ENCODE data around the gene WFDC12.
A peak's percentile ranks its signal among the peaks of the same experiment; 100 is the strongest.
"Not testable (repeated sequence)": the region's sequence is repeated elsewhere in the genome, so short reads cannot be mapped to it uniquely, and the experiment has no call there.

Gene WFDC12

GRCh38 chr20:45152405-45152804 is 28.1 kb upstream of the WFDC12 start:
- Histone ChIP-seq H3K36me3 (ENCODE audit: control insufficient read depth in 2 of 2, insufficient read depth in 2 of 2, low read length in 2 of 2) (no peaks in the 10 kb centered on the region), H3K27ac (ENCODE audit: low read depth in 2 of 2, low read length in 2 of 2) (no peak overlapping the region), H3K9ac (ENCODE audit: low read depth in 1 of 2, low read length in 2 of 2) (no peak overlapping the region), H3K4me3 (ENCODE audit: low read length in 2 of 2) (no peak overlapping the region), H3K27me3 (ENCODE audit: control insufficient read depth in 2 of 2, insufficient read depth in 2 of 2, low read length in 2 of 2) (peaks cover 0 to 2% of the 10 kb centered on the region in 2 donors), H3K4me1 (ENCODE audit: control insufficient read depth in 2 of 2, insufficient read depth in 2 of 2, low read length in 2 of 2) (peaks cover 2 to 4% of the 10 kb centered on the region in 2 donors), H3K9me3 (ENCODE audit: control insufficient read depth in 2 of 2, low read length in 2 of 2) (peaks cover 0 to 3% of the 10 kb centered on the region in 2 donors)

- Histone ChIP-seq H3K9ac (ENCODE audit: low read depth in 1 of 2, low read length in 2 of 2) (no peak overlapping the region), H3K9me3 (ENCODE audit: control insufficient read depth in 2 of 2, low read length in 2 of 2) (no peaks in the 10 kb centered on the region), H3K27me3 (ENCODE audit: control insufficient read depth in 2 of 2, insufficient read depth in 2 of 2, low read length in 2 of 2) (peaks cover 0 to 11% of the 10 kb centered on the region in 2 donors), H3K27ac (ENCODE audit: low read depth in 2 of 2, low read length in 2 of 2) (no peak overlapping the region), H3K4me1 (ENCODE audit: control insufficient read depth in 2 of 2, insufficient read depth in 2 of 2, low read length in 2 of 2) (no peaks in the 10 kb centered on the region), H3K36me3 (ENCODE audit: control insufficient read depth in 2 of 2, insufficient read depth in 2 of 2, low read length in 2 of 2) (no peaks in the 10 kb centered on the region), H3K4me3 (ENCODE audit: low read length in 2 of 2) (no peak overlapping the region)
These were observed 24.8 kb upstream of the WFDC12 start for GRCh38 chr20:45149062-45149461.

- Histone ChIP-seq H3K4me1 (ENCODE audit: control insufficient read depth in 2 of 2, insufficient read depth in 2 of 2, low read length in 2 of 2) (peaks cover 10% of the 10 kb centered on the region in 2 donors), H3K9me3 (ENCODE audit: control insufficient read depth in 2 of 2, low read length in 2 of 2) (no peaks in the 10 kb centered on the region), H3K9ac (ENCODE audit: low read depth in 1 of 2, low read length in 2 of 2) (no peak overlapping the region), H3K4me3 (ENCODE audit: low read length in 2 of 2) (no peak overlapping the region), H3K27me3 (ENCODE audit: control insufficient read depth in 2 of 2, insufficient read depth in 2 of 2, low read length in 2 of 2) (peaks cover 0 to 2% of the 10 kb centered on the region in 2 donors), H3K27ac (ENCODE audit: low read depth in 2 of 2, low read length in 2 of 2) (no peak overlapping the region), H3K36me3 (ENCODE audit: control insufficient read depth in 2 of 2, insufficient read depth in 2 of 2, low read length in 2 of 2) (no peaks in the 10 kb centered on the region)
These were observed 16.6 kb upstream of the WFDC12 start for GRCh38 chr20:45140836-45141235.

GRCh38 chr20:45139733-45140375 is 15.6 kb upstream of the WFDC12 start:
- not testable (repeated sequence) for H3K9ac ChIP-seq (ENCODE audit: low read depth in 1 of 2, low read length in 2 of 2); H3K4me3 ChIP-seq (ENCODE audit: low read length in 2 of 2); H3K27ac ChIP-seq (ENCODE audit: low read depth in 2 of 2, low read length in 2 of 2); H3K27me3 ChIP-seq (ENCODE audit: control insufficient read depth in 2 of 2, insufficient read depth in 2 of 2, low read length in 2 of 2); H3K36me3 ChIP-seq (ENCODE audit: control insufficient read depth in 2 of 2, insufficient read depth in 2 of 2, low read length in 2 of 2); H3K9me3 ChIP-seq (ENCODE audit: control insufficient read depth in 2 of 2, low read length in 2 of 2)
- H3K4me1 ChIP-seq (ENCODE audit: control insufficient read depth in 2 of 2, insufficient read depth in 2 of 2, low read length in 2 of 2): peaks cover 10% of the 10 kb centered on the region in 2 donors

GRCh38 chr20:45138561-45139300 is 14.5 kb upstream of the WFDC12 start:
- Histone ChIP-seq H3K27me3 (ENCODE audit: control insufficient read depth in 2 of 2, insufficient read depth in 2 of 2, low read length in 2 of 2) (no peaks in the 10 kb centered on the region), H3K4me3 (ENCODE audit: low read length in 2 of 2) (peak overlapping the region; percentile 37 to 50), H3K4me1 (ENCODE audit: control insufficient read depth in 2 of 2, insufficient read depth in 2 of 2, low read length in 2 of 2) (peaks cover 10% of the 10 kb centered on the region in 2 donors), H3K36me3 (ENCODE audit: control insufficient read depth in 2 of 2, insufficient read depth in 2 of 2, low read length in 2 of 2) (no peaks in the 10 kb centered on the region), H3K9me3 (ENCODE audit: control insufficient read depth in 2 of 2, low read length in 2 of 2) (no peaks in the 10 kb centered on the region), H3K27ac (ENCODE audit: low read depth in 2 of 2, low read length in 2 of 2) (peak overlapping the region; percentile 46 to 52), H3K9ac (ENCODE audit: low read depth in 1 of 2, low read length in 2 of 2) (no peak overlapping the region)

GRCh38 chr20:45136911-45137310 is 12.6 kb upstream of the WFDC12 start:
- no peak overlapping the region for H3K9ac ChIP-seq (ENCODE audit: low read depth in 1 of 2, low read length in 2 of 2)
- no peaks in the 10 kb centered on the region for H3K36me3 ChIP-seq (ENCODE audit: control insufficient read depth in 2 of 2, insufficient read depth in 2 of 2, low read length in 2 of 2)
- peaks cover 10% of the 10 kb centered on the region in 2 donors for H3K4me1 ChIP-seq (ENCODE audit: control insufficient read depth in 2 of 2, insufficient read depth in 2 of 2, low read length in 2 of 2)
- H3K4me3 ChIP-seq (ENCODE audit: low read length in 2 of 2): no peak overlapping the region
- no peak overlapping the region for H3K27ac ChIP-seq (ENCODE audit: low read depth in 2 of 2, low read length in 2 of 2)
- no peaks in the 10 kb centered on the region for H3K9me3 ChIP-seq (ENCODE audit: control insufficient read depth in 2 of 2, low read length in 2 of 2)
- no peaks in the 10 kb centered on the region for H3K27me3 ChIP-seq (ENCODE audit: control insufficient read depth in 2 of 2, insufficient read depth in 2 of 2, low read length in 2 of 2)

GRCh38 chr20:45128099-45128498 is 3.8 kb upstream of the WFDC12 start:
- H3K9ac ChIP-seq (ENCODE audit: low read depth in 1 of 2, low read length in 2 of 2): no peak overlapping the region
- H3K27ac ChIP-seq (ENCODE audit: low read depth in 2 of 2, low read length in 2 of 2): no peak overlapping the region
- no peaks in the 10 kb centered on the region for H3K4me1 ChIP-seq (ENCODE audit: control insufficient read depth in 2 of 2, insufficient read depth in 2 of 2, low read length in 2 of 2)
- no peaks in the 10 kb centered on the region for H3K27me3 ChIP-seq (ENCODE audit: control insufficient read depth in 2 of 2, insufficient read depth in 2 of 2, low read length in 2 of 2)
- H3K4me3 ChIP-seq (ENCODE audit: low read length in 2 of 2): no peak overlapping the region
- H3K36me3 ChIP-seq (ENCODE audit: control insufficient read depth in 2 of 2, insufficient read depth in 2 of 2, low read length in 2 of 2): no peaks in the 10 kb centered on the region
- H3K9me3 ChIP-seq (ENCODE audit: control insufficient read depth in 2 of 2, low read length in 2 of 2): no peaks in the 10 kb centered on the region

- Histone ChIP-seq H3K27me3 (ENCODE audit: control insufficient read depth in 2 of 2, insufficient read depth in 2 of 2, low read length in 2 of 2) (no peaks in the 10 kb centered on the region), H3K9me3 (ENCODE audit: control insufficient read depth in 2 of 2, low read length in 2 of 2) (no peaks in the 10 kb centered on the region), H3K36me3 (ENCODE audit: control insufficient read depth in 2 of 2, insufficient read depth in 2 of 2, low read length in 2 of 2) (no peaks in the 10 kb centered on the region), H3K4me1 (ENCODE audit: control insufficient read depth in 2 of 2, insufficient read depth in 2 of 2, low read length in 2 of 2) (no peaks in the 10 kb centered on the region), H3K9ac (ENCODE audit: low read depth in 1 of 2, low read length in 2 of 2) (no peak overlapping the region), H3K27ac (ENCODE audit: low read depth in 2 of 2, low read length in 2 of 2) (no peak overlapping the region), H3K4me3 (ENCODE audit: low read length in 2 of 2) (no peak overlapping the region)
These were observed 2.9 kb downstream of the WFDC12 start for GRCh38 chr20:45121388-45121787.

- Histone ChIP-seq H3K4me3 (ENCODE audit: low read length in 2 of 2) (no peak overlapping the region), H3K36me3 (ENCODE audit: control insufficient read depth in 2 of 2, insufficient read depth in 2 of 2, low read length in 2 of 2) (no peaks in the 10 kb centered on the region), H3K4me1 (ENCODE audit: control insufficient read depth in 2 of 2, insufficient read depth in 2 of 2, low read length in 2 of 2) (no peaks in the 10 kb centered on the region), H3K9ac (ENCODE audit: low read depth in 1 of 2, low read length in 2 of 2) (no peak overlapping the region), H3K27me3 (ENCODE audit: control insufficient read depth in 2 of 2, insufficient read depth in 2 of 2, low read length in 2 of 2) (no peaks in the 10 kb centered on the region), H3K27ac (ENCODE audit: low read depth in 2 of 2, low read length in 2 of 2) (no peak overlapping the region), H3K9me3 (ENCODE audit: control insufficient read depth in 2 of 2, low read length in 2 of 2) (no peaks in the 10 kb centered on the region)
These were observed 4.6 kb downstream of the WFDC12 start for GRCh38 chr20:45119556-45120266.

- H3K9ac ChIP-seq (ENCODE audit: low read depth in 1 of 2, low read length in 2 of 2): no peak overlapping the region
- no peak overlapping the region for H3K27ac ChIP-seq (ENCODE audit: low read depth in 2 of 2, low read length in 2 of 2)
- no peaks in the 10 kb centered on the region for H3K9me3 ChIP-seq (ENCODE audit: control insufficient read depth in 2 of 2, low read length in 2 of 2)
- H3K36me3 ChIP-seq (ENCODE audit: control insufficient read depth in 2 of 2, insufficient read depth in 2 of 2, low read length in 2 of 2): no peaks in the 10 kb centered on the region
- H3K27me3 ChIP-seq (ENCODE audit: control insufficient read depth in 2 of 2, insufficient read depth in 2 of 2, low read length in 2 of 2): no peaks in the 10 kb centered on the region
- no peak overlapping the region for H3K4me3 ChIP-seq (ENCODE audit: low read length in 2 of 2)
- no peaks in the 10 kb centered on the region for H3K4me1 ChIP-seq (ENCODE audit: control insufficient read depth in 2 of 2, insufficient read depth in 2 of 2, low read length in 2 of 2)
These were observed 6.2 kb downstream of the WFDC12 start for GRCh38 chr20:45118028-45118427.
